CD14-positive monocyte (primary cell): ENCODE measurements around the gene C5AR2. TPM values are rescaled to one million over a fixed set of nuclear protein-coding genes. Genes with fewer than 3 reads are reported as not detected.
A peak's percentile ranks its signal among the peaks of the same experiment; 100 is the strongest.

ENCODE experiments used
- DNase-seq, 3 donors: peaks; one replicate each; pipeline ENCODE4 v3.0.0-alpha.2; 2011 to 2022
- H2AFZ ChIP-seq: 2 replicates; pipeline ENCODE4 v1.6.0; 2012; ENCODE audit warnings: mild to moderate bottlenecking, low read depth, low read length, inconsistent platforms; ENCODE audit not compliant: insufficient read depth, poor library complexity, severe bottlenecking
- H3K27ac ChIP-seq, 2 donors: 1 replicate in 1 of 2; 2 replicates in 1 of 2; pipeline ENCODE4 v1.5.1; 2012 to 2013; ENCODE audit warnings: low read length in 2 of 2, control low read depth in 1 of 2, inconsistent platforms in 1 of 2, low read depth in 1 of 2, mild to moderate bottlenecking in 1 of 2
- H3K27me3 ChIP-seq, 2 donors: one replicate each; pipeline versions ENCODE4 v1.6.0 to v1.6.1; 2011 to 2013; ENCODE audit warnings: low read length in 2 of 2; ENCODE audit not compliant: control insufficient read depth in 2 of 2, insufficient read depth in 2 of 2
- H3K36me3 ChIP-seq, 2 donors: replicated peaks in 1 of 2; 1 replicate in 1 of 2; 2 replicates in 1 of 2; pipeline versions ENCODE4 v1.5.1 to v1.6.1; 2012 to 2013; ENCODE audit warnings: low read length in 2 of 2, control low read depth in 1 of 2, inconsistent platforms in 1 of 2, mild to moderate bottlenecking in 1 of 2; ENCODE audit not compliant: insufficient read depth in 2 of 2, control insufficient read depth in 1 of 2
- H3K4me1 ChIP-seq, 2 donors: 1 replicate in 1 of 2; 2 replicates in 1 of 2; pipeline versions ENCODE4 v1.5.1 to v1.6.1; 2012 to 2013; ENCODE audit warnings: low read length in 2 of 2, control low read depth in 1 of 2, inconsistent platforms in 1 of 2, mild to moderate bottlenecking in 1 of 2, moderate library complexity in 1 of 2; ENCODE audit not compliant: insufficient read depth in 2 of 2, control insufficient read depth in 1 of 2
- H3K4me2 ChIP-seq: replicated peaks from 2 replicates; pipeline ENCODE3; 2012; ENCODE audit warnings: low read length, moderate library complexity, mild to moderate bottlenecking; ENCODE audit not compliant: poor library complexity, severe bottlenecking; ENCODE audit errors: extremely low read depth
- H3K4me3 ChIP-seq, 3 experiments: fragments of 200-600 bp in 1 of 3; sonication (generic) in 1 of 3; replicated peaks in 1 of 3; 1 replicate in 2 of 3; 2 replicates in 1 of 3; pipeline ENCODE4 v1.5.1; 2011 to 2013; ENCODE audit warnings: low read length in 3 of 3, mild to moderate bottlenecking in 3 of 3, control low read depth in 2 of 3, low read depth in 2 of 3, inconsistent platforms in 1 of 3, moderate library complexity in 1 of 3
- H3K79me2 ChIP-seq: 2 replicates; pipeline ENCODE4 v1.6.0; 2012; ENCODE audit warnings: mild to moderate bottlenecking, control low read depth, inconsistent platforms, low read length, moderate library complexity; ENCODE audit not compliant: insufficient read depth
- H3K9ac ChIP-seq: 2 replicates; pipeline ENCODE4 v1.6.0; 2017; ENCODE audit warnings: low read length, mild to moderate bottlenecking; ENCODE audit not compliant: insufficient read depth, poor library complexity, severe bottlenecking
- H3K9me3 ChIP-seq, 2 donors: replicated peaks in 1 of 2; 1 replicate in 1 of 2; 2 replicates in 1 of 2; pipeline versions ENCODE4 v1.5.1 to v1.6.1; 2012 to 2013; ENCODE audit warnings: low read length in 2 of 2, control low read depth in 1 of 2; ENCODE audit not compliant: control insufficient read depth in 1 of 2, insufficient read depth in 1 of 2
- H4K20me1 ChIP-seq: 2 replicates; pipeline ENCODE4 v1.6.0; 2012; ENCODE audit warnings: mild to moderate bottlenecking, low read length, control low read depth, moderate library complexity; ENCODE audit not compliant: insufficient read depth
- H3K27ac Mint-ChIP-seq, 7 donors: one replicate each; pipeline ENCODE4 v1.8.0; 2020; ENCODE audit warnings: mild to moderate bottlenecking in 7 of 7, mixed read lengths in 7 of 7, moderate library complexity in 6 of 7, inconsistent platforms in 2 of 7
- H3K27me3 Mint-ChIP-seq, 3 donors: one replicate each; pipeline ENCODE4 v1.8.0; 2021 to 2022; ENCODE audit warnings: low read depth in 3 of 3, mild to moderate bottlenecking in 3 of 3, mixed read lengths in 3 of 3, moderate library complexity in 3 of 3, inconsistent platforms in 1 of 3
- H3K36me3 Mint-ChIP-seq, 2 donors: one replicate each; pipeline ENCODE4 v1.8.0; 2020; ENCODE audit warnings: mixed read lengths in 2 of 2, inconsistent platforms in 1 of 2, mild to moderate bottlenecking in 1 of 2
- H3K4me1 Mint-ChIP-seq: one replicate; pipeline ENCODE4 v1.8.0; 2020; ENCODE audit warnings: mild to moderate bottlenecking, mixed read lengths
- H3K4me3 Mint-ChIP-seq, 2 donors: one replicate each; pipeline ENCODE4 v1.8.0; 2020; ENCODE audit warnings: mild to moderate bottlenecking in 2 of 2, mixed read lengths in 2 of 2, moderate library complexity in 1 of 2
- H3K9me3 Mint-ChIP-seq, 7 donors: one replicate each; pipeline ENCODE4 v1.8.0; 2020 to 2022; ENCODE audit warnings: mixed read lengths in 7 of 7, mild to moderate bottlenecking in 6 of 7, moderate library complexity in 6 of 7, inconsistent platforms in 2 of 7
- WGBS: methylation state at CpG from one replicate; pipeline ENCODE4 v1.1.5; 2013; ENCODE audit warnings: missing lambda C conversion rate; ENCODE audit not compliant: insufficient coverage; 5-methylcytosine and 5-hydroxymethylcytosine counted together
- intact Hi-C, 2 donors: fragments of 100-400 bp; cut with micrococcal nuclease; formaldehyde crosslinking; loops; one replicate each; pipeline versions ENCODE4 v1.15.0 to v1.15.1; 2023
- polyA plus RNA-seq, 3 donors: library from polyadenylated mRNA; depleted of rRNA in 1 of 3; unstranded in 2 of 3; stranded (reverse) in 1 of 3; fragments of 300-500 nt in 2 of 3; fragments of >200 nt in 1 of 3; fragmentation: Illumina TruSeq in 2 of 3; gene quantifications; 1 replicate in 2 of 3; 2 replicates in 1 of 3; pipeline ENCODE4 v1.2.3, GENCODE V29; 2012 to 2021
- TF ChIP-seq, protein P1 (sequence below): fragments of 200-600 bp; IDR thresholded peaks from one replicate; pipeline ENCODE4 v1.8.0; 2022; ENCODE audit warnings: antibody characterized with exemption, mild to moderate bottlenecking

C5AR2 gene
- polyA plus RNA-seq, 3 donors, result 2.4 to 46.9 (median 4.3) TPM

- Histone ChIP-seq H3K9ac (no peak overlapping the region), H3K4me1 (peaks cover 41 to 53% of the 10 kb centered on the region in 2 donors), H4K20me1 (no peaks in the 10 kb centered on the region), H3K27ac (no peak overlapping the region), H3K4me3 (no peak overlapping the region), H3K79me2 (no peaks in the 10 kb centered on the region), H3K27me3 (no peaks in the 10 kb centered on the region), H3K4me2 (no peak overlapping the region), H2AFZ (no peak overlapping the region), H3K9me3 (no peaks in the 10 kb centered on the region), H3K36me3 (peaks cover 70 to 76% of the 10 kb centered on the region in 2 donors)
- no peak for DNase-seq
- Mint-ChIP-seq H3K9me3 (peaks cover 0 to 3% (median 0%) of the 10 kb centered on the region in 7 donors), H3K27me3 (peaks cover 1 to 4% (median 2%) of the 10 kb centered on the region in 3 donors), H3K4me3 (no peak overlapping the region), H3K27ac (peak overlapping the region in 5 of 7 donors; percentile 64 to 96 (median 78)), H3K36me3 (peaks cover 64 to 82% of the 10 kb centered on the region in 2 donors), H3K4me1 (peaks cover 42% of the 10 kb centered on the region)
- TF ChIP-seq, protein P1, sequence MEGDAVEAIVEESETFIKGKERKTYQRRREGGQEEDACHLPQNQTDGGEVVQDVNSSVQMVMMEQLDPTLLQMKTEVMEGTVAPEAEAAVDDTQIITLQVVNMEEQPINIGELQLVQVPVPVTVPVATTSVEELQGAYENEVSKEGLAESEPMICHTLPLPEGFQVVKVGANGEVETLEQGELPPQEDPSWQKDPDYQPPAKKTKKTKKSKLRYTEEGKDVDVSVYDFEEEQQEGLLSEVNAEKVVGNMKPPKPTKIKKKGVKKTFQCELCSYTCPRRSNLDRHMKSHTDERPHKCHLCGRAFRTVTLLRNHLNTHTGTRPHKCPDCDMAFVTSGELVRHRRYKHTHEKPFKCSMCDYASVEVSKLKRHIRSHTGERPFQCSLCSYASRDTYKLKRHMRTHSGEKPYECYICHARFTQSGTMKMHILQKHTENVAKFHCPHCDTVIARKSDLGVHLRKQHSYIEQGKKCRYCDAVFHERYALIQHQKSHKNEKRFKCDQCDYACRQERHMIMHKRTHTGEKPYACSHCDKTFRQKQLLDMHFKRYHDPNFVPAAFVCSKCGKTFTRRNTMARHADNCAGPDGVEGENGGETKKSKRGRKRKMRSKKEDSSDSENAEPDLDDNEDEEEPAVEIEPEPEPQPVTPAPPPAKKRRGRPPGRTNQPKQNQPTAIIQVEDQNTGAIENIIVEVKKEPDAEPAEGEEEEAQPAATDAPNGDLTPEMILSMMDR, result no peak
- 91% methylated on average over 18 of the region's 23 CpGs for WGBS
- intact Hi-C loops, result no loop called here
Observed at GRCh38 chr19:47379381-47379938, 47.5 kb downstream of the C5AR2 start.

GRCh38 chr19:47380559-47380958 lies 48.6 kb downstream of the C5AR2 start:
- no peaks in the 10 kb centered on the region for H3K79me2 ChIP-seq
- Mint-ChIP-seq H3K36me3 (peaks cover 58 to 71% of the 10 kb centered on the region in 2 donors), H3K27me3 (peaks cover 1 to 4% (median 2%) of the 10 kb centered on the region in 3 donors), H3K27ac (peak overlapping the region in 3 of 7 donors; percentile 26 to 96 (median 84)), H3K4me3 (no peak overlapping the region), H3K9me3 (peaks cover 0 to 3% (median 0%) of the 10 kb centered on the region in 7 donors), H3K4me1 (peaks cover 46% of the 10 kb centered on the region)
- H3K4me2 ChIP-seq, result no peak overlapping the region
- no peaks in the 10 kb centered on the region for H3K9me3 ChIP-seq
- H4K20me1 ChIP-seq, result no peaks in the 10 kb centered on the region
- TF ChIP-seq, protein P1, result no peak
- H3K4me1 ChIP-seq, result peaks cover 43 to 64% of the 10 kb centered on the region in 2 donors
- H3K27me3 ChIP-seq, result no peaks in the 10 kb centered on the region
- no peak overlapping the region for H3K4me3 ChIP-seq
- H3K27ac ChIP-seq, result no peak overlapping the region
- no peak overlapping the region for H2AFZ ChIP-seq
- WGBS, result 94% methylated on average over 5 of the region's 6 CpGs
- peaks cover 59 to 65% of the 10 kb centered on the region in 2 donors for H3K36me3 ChIP-seq
- no peak overlapping the region for H3K9ac ChIP-seq
- DNase-seq, result no peak
- intact Hi-C loops, result no loop called here
